Measurements from ENCODE around the gene OR10P1. TPM values are rescaled to one million over a fixed set of nuclear protein-coding genes. Genes with fewer than 3 reads are reported as not detected.
"Not testable (repeated sequence)": the region's sequence is repeated elsewhere in the genome, so short reads cannot be mapped to it uniquely, and the experiment has no call there.

OR10P1 gene
- total RNA-seq, 4 donors from 2014 or later = not detected

DNA sequence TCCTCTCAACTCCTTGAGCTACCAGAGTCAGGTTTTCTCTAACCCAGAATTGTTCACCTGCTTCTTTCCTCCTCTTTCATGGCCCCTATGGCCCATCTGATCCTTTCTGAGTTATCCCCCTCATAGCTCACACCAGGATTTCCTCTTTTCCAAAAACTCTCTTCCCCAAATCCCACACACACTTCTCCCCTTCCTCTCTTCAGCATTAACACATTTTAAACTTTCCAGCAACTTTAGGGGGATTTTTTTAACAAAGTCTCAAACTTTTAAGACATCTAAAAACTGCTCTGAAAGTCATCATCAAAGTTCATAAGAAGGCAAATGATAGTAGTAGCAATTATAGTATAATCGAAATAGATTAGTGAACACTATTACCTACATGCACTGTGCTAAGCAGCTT, 7.9 kb downstream of the OR10P1 start:
- Histone ChIP-seq H3K36me3 (no peaks in the 10 kb centered on the region), H3K9me3 (no peaks in the 10 kb centered on the region), H3K27me3 (no peaks in the 10 kb centered on the region), H3K4me3 (no peak overlapping the region), H3K4me1 (peaks cover 4 to 13% (median 9%) of the 10 kb centered on the region in 4 donors), H3K27ac (replicated peaks in 1 of 4) (no peak overlapping the region)
- no peak for DNase-seq (ENCODE audit: extremely low spot score)
- TF ChIP-seq EP300 (IDR thresholded peaks at IDR 0.05) (no peak), POLR2A (IDR thresholded peaks at IDR 0.05; ENCODE audit: low read depth) (no peak), POLR2AphosphoS5 (IDR thresholded peaks at IDR 0.05) (no peak)
- TF ChIP-seq, protein P1, sequence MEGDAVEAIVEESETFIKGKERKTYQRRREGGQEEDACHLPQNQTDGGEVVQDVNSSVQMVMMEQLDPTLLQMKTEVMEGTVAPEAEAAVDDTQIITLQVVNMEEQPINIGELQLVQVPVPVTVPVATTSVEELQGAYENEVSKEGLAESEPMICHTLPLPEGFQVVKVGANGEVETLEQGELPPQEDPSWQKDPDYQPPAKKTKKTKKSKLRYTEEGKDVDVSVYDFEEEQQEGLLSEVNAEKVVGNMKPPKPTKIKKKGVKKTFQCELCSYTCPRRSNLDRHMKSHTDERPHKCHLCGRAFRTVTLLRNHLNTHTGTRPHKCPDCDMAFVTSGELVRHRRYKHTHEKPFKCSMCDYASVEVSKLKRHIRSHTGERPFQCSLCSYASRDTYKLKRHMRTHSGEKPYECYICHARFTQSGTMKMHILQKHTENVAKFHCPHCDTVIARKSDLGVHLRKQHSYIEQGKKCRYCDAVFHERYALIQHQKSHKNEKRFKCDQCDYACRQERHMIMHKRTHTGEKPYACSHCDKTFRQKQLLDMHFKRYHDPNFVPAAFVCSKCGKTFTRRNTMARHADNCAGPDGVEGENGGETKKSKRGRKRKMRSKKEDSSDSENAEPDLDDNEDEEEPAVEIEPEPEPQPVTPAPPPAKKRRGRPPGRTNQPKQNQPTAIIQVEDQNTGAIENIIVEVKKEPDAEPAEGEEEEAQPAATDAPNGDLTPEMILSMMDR (IDR thresholded peaks at IDR 0.05) = no peak
- intact Hi-C loops (cut with DNase I) = no loop called here
- 83% methylated on average over 1 of the region's 1 CpG for WGBS

DNA sequence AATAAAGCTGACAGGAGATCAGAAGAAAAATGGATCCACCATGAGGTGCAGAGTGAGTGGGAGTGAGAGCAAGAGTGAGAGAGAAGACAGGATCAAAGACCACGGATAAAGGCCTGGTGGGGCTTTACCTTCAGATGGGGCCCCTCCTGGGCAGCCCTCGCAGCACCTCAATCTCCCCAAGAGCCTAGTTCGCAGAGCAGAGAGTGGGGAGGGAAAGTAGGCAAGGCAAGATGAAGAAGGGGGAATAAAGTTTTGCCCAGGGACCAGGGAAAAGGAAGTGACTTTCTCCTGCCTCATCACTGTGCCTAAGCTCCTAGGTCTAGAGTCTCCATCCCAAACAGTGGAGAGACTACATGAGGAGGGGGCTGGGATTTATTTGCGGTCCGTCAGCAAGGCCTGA, 10.3 kb downstream of the OR10P1 start:
- H3K36me3 ChIP-seq = no peaks in the 10 kb centered on the region
- H3K4me1 ChIP-seq = peaks cover 4 to 13% (median 9%) of the 10 kb centered on the region in 4 donors
- 97% methylated on average over 5 of the region's 5 CpGs for WGBS
- no peak for DNase-seq (ENCODE audit: extremely low spot score)
- intact Hi-C loops (cut with DNase I) = no loop called here
- TF ChIP-seq, protein P1 (IDR thresholded peaks at IDR 0.05) = no peak
- TF ChIP-seq POLR2A (IDR thresholded peaks at IDR 0.05; ENCODE audit: low read depth) = no peak
- no peak for TF ChIP-seq POLR2AphosphoS5 (IDR thresholded peaks at IDR 0.05)
- TF ChIP-seq EP300 (IDR thresholded peaks at IDR 0.05) = no peak
- H3K27ac ChIP-seq (replicated peaks in 1 of 4) = peak overlapping the region; percentile 55 to 75 (median 64)
- no peak overlapping the region for H3K4me3 ChIP-seq
- H3K9me3 ChIP-seq = no peaks in the 10 kb centered on the region
- no peaks in the 10 kb centered on the region for H3K27me3 ChIP-seq

DNA sequence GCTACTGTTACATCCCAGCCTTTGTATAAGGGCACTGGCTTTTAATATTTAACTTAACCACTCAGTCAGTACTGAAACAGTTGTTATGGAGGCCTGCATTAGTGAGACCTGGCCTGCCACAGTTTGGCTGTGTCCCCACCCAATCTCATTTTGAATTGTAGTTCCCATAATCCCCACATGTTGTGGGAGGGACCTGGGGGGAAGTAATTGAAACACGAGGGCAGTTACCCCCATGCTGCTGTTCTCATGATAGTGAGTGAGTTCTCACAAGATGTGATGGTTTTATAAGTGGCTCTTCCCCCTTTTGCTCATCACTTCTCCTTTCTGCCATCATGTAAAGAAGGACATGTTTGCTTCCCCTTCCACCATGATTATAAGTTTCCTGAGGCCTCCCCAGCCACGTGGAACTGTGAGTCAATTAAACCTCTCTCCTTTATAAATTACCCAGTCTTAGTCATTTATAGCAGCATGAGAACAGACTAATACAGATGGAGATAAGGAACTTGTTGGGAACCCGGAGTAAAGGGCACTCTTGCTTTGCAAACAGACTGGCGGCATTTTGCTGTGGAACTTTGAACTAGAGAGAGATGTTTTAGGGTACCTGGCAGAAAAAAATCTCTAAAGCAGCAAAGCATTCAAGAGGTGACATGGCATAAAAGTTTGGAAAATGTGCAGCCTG, 14.1 kb downstream of the OR10P1 start:
- 69% methylated on average over 4 of the region's 4 CpGs for WGBS
- intact Hi-C loops (cut with DNase I); DNase-seq (ENCODE audit: extremely low spot score); H3K9me3 ChIP-seq; H3K36me3 ChIP-seq; H3K27ac ChIP-seq (replicated peaks in 1 of 4); H3K27me3 ChIP-seq; H3K4me3 ChIP-seq: not testable (repeated sequence)
- H3K4me1 ChIP-seq = peaks cover 4 to 13% (median 9%) of the 10 kb centered on the region in 4 donors

DNA sequence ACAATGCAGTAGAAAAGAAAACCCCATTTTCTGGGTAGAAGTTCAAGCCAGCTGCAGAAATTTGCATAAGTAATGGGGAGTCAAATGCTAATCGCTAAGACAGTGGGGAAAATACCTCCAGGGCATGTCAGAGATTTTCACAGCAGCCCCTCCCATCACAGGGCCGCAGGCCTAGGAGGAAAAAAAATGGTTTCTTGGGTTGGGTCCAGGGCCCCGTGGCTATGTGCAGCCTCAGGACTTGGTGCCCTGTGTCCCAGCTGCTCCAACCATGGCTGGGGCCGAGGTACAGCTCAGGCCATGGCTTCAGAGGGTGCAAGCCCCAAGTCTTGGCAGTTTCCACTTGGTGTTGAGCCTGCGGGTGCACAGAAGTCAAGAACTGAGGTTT, 14.6 kb downstream of the OR10P1 start:
- 59% methylated on average over 5 of the region's 5 CpGs for WGBS
- no peak for DNase-seq (ENCODE audit: extremely low spot score)
- Histone ChIP-seq H3K4me3 (no peak overlapping the region), H3K27me3 (no peaks in the 10 kb centered on the region), H3K9me3 (no peaks in the 10 kb centered on the region), H3K27ac (replicated peaks in 1 of 4) (no peak overlapping the region), H3K4me1 (peaks cover 7 to 8% (median 7%) of the 10 kb centered on the region in 4 donors), H3K36me3 (no peaks in the 10 kb centered on the region)
- intact Hi-C loops (cut with DNase I) = no loop called here
- no peak for TF ChIP-seq POLR2A (IDR thresholded peaks at IDR 0.05; ENCODE audit: low read depth)
- no peak for TF ChIP-seq POLR2AphosphoS5 (IDR thresholded peaks at IDR 0.05)
- no peak for TF ChIP-seq EP300 (IDR thresholded peaks at IDR 0.05)
- TF ChIP-seq, protein P1 (IDR thresholded peaks at IDR 0.05) = no peak

DNA sequence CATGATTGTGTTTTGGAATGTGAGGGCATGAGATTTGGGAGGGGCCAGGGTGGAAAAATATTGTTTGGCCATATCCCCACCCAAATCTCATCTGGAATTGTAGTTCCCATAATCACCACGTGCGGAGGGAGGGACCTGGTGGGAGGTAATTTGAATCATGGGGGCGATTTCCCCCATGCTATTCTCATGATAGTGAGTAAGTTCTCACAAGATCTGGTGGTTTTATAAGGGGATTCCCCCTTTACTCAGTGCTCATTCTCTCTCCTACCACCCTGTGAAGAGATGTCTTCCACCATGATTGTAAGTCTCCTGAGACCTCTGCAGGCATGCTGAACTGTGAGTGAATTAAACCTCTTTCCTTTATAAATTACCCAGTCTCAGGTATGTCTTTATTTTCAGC, 15.7 kb downstream of the OR10P1 start:
- H3K27me3 ChIP-seq = no peaks in the 10 kb centered on the region
- TF ChIP-seq POLR2AphosphoS5 (IDR thresholded peaks at IDR 0.05) (no peak), POLR2A (IDR thresholded peaks at IDR 0.05; ENCODE audit: low read depth) (no peak)
- DNase-seq (ENCODE audit: extremely low spot score) = no peak
- peaks cover 0 to 6% (median 4%) of the 10 kb centered on the region in 4 donors for H3K4me1 ChIP-seq
- WGBS = 83% methylated on average over 3 of the region's 3 CpGs
- intact Hi-C loops (cut with DNase I) = no loop called here
- H3K36me3 ChIP-seq = no peaks in the 10 kb centered on the region
- no peak overlapping the region for H3K4me3 ChIP-seq
- H3K9me3 ChIP-seq = no peaks in the 10 kb centered on the region
- H3K27ac ChIP-seq (replicated peaks in 1 of 4) = no peak overlapping the region

DNA sequence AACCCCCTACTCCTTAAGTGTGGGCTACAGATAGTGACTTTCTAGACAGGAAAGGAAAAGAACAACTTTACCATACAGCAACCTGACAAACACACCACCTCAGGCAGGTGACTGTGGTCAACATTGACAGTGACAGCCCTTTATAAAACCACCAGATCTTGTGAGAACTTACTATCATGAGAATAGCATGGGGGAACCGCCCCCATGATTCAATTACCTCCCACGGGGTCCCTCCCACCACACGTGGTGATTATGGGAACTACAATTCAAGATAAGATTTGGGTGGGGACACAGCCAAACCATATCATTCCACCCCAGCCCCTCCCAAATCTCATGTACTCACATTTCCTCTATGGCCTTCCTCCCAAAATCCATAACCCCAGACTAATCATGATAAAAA, 16.3 kb downstream of the OR10P1 start:
- Histone ChIP-seq H3K4me3 (no peak overlapping the region), H3K36me3 (no peaks in the 10 kb centered on the region), H3K4me1 (peaks cover 0 to 7% (median 5%) of the 10 kb centered on the region in 4 donors), H3K9me3 (no peaks in the 10 kb centered on the region), H3K27me3 (no peaks in the 10 kb centered on the region), H3K27ac (replicated peaks in 1 of 4) (no peak overlapping the region)
- WGBS = 66% methylated on average over 3 of the region's 3 CpGs
- TF ChIP-seq, protein P1 (IDR thresholded peaks at IDR 0.05) = no peak
- no peak for TF ChIP-seq POLR2AphosphoS5 (IDR thresholded peaks at IDR 0.05)
- no peak for TF ChIP-seq POLR2A (IDR thresholded peaks at IDR 0.05; ENCODE audit: low read depth)
- no peak for TF ChIP-seq EP300 (IDR thresholded peaks at IDR 0.05)
- intact Hi-C loops (cut with DNase I) = no loop called here
- no peak for DNase-seq (ENCODE audit: extremely low spot score)

Data from esophagus muscularis mucosa (tissue), 4 donors.